IMR-90 (cell line): Measurements from ENCODE around the gene AP3S1. TPM values are rescaled to one million over a fixed set of nuclear protein-coding genes. Genes with fewer than 3 reads are reported as not detected.

Experiments used
- ATAC-seq: fragments of 200-7000 bp; cut with Tn5 transposase; 2 replicates; pipeline ENCODE4 v1.9.1; 2020; ENCODE audit warnings: low read depth, mild to moderate bottlenecking, moderate library complexity
- BruUV-seq: library from RNA; stranded (reverse); fragments of 400-500 nt; replicated peaks from 2 replicates; lab custom pipeline; 2021; lab: Mats Ljungman, UMichigan
- CTCF ChIA-PET: fragments of 300-600 bp; formaldehyde crosslinking; extraction: SDS; loops from one replicate; lab custom pipeline; 2021; ENCODE audit warnings: antibody characterized with exemption; lab: Yijun Ruan, JAX
- POLR2A ChIA-PET: fragments of 300-600 bp; sonication (Branson Sonifier 250); formaldehyde crosslinking; loops from one replicate; lab custom pipeline; 2022; ENCODE audit warnings: antibody characterized with exemption; ENCODE audit not compliant: unreplicated experiment; lab: Charles Lee
- DNase-seq: peaks from one replicate; pipeline ENCODE4 v3.0.0; 2013
- H2AFZ ChIP-seq: replicated peaks from 2 replicates; pipeline ENCODE3; 2013; ENCODE audit warnings: low read length, mild to moderate bottlenecking; ENCODE audit not compliant: poor library complexity
- H2AK5ac ChIP-seq: 2 replicates; pipeline ENCODE4 v1.6.1; 2013; ENCODE audit warnings: low read depth, low read length, inconsistent platforms
- H2AK9ac ChIP-seq: replicated peaks from 2 replicates; pipeline ENCODE3; 2013; ENCODE audit warnings: mild to moderate bottlenecking, low read depth, low read length, moderate library complexity; ENCODE audit not compliant: poor library complexity
- H2BK120ac ChIP-seq: 2 replicates; pipeline ENCODE4 v1.6.1; 2013; ENCODE audit warnings: low read depth, low read length, inconsistent platforms
- H2BK15ac ChIP-seq: 3 replicates; pipeline ENCODE4 v1.6.1; 2013; ENCODE audit warnings: low read depth, low read length, inconsistent platforms
- H2BK20ac ChIP-seq: 2 replicates; pipeline ENCODE4 v1.6.1; 2013; ENCODE audit warnings: low read depth, mild to moderate bottlenecking, inconsistent platforms, low read length, moderate library complexity
- H2BK5ac ChIP-seq: 2 replicates; pipeline ENCODE4 v1.6.1; 2013; ENCODE audit warnings: mild to moderate bottlenecking, low read depth, low read length, inconsistent platforms; ENCODE audit not compliant: poor library complexity, severe bottlenecking
- H3K14ac ChIP-seq: replicated peaks from 2 replicates; pipeline ENCODE4 v1.6.1; 2013; ENCODE audit warnings: low read depth, low read length, inconsistent platforms
- H3K18ac ChIP-seq: 2 replicates; pipeline ENCODE4 v1.6.1; 2013; ENCODE audit warnings: low read depth, low read length, control low read depth
- H3K23ac ChIP-seq: 2 replicates; pipeline ENCODE4 v1.6.1; 2013; ENCODE audit warnings: low read depth, low read length, inconsistent platforms
- H3K27ac ChIP-seq: 2 replicates; pipeline ENCODE4 v1.5.1; 2013; ENCODE audit warnings: mild to moderate bottlenecking, control low read depth, low read length; ENCODE audit not compliant: insufficient read depth
- H3K27me3 ChIP-seq: 2 replicates; pipeline ENCODE4 v1.6.1; 2013; ENCODE audit warnings: low read length; ENCODE audit not compliant: control insufficient read depth, insufficient read depth
- H3K36me3 ChIP-seq: 2 replicates; pipeline ENCODE4 v1.6.1; 2013; ENCODE audit warnings: low read length, mixed read lengths; ENCODE audit not compliant: control insufficient read depth, insufficient read depth
- H3K4ac ChIP-seq: 2 replicates; pipeline ENCODE4 v1.6.1; 2013; ENCODE audit warnings: low read depth, low read length, inconsistent platforms
- H3K4me1 ChIP-seq: 2 replicates; pipeline ENCODE4 v1.6.1; 2013; ENCODE audit warnings: low read length, mixed read lengths; ENCODE audit not compliant: control insufficient read depth, insufficient read depth
- H3K4me2 ChIP-seq: 2 replicates; pipeline ENCODE4 v1.6.1; 2013; ENCODE audit warnings: low read depth, mild to moderate bottlenecking, control low read depth, low read length, moderate library complexity
- H3K4me3 ChIP-seq: 2 replicates; pipeline ENCODE4 v1.5.1; 2013; ENCODE audit warnings: low read depth, mild to moderate bottlenecking, control low read depth, low read length, moderate library complexity; ENCODE audit not compliant: insufficient read depth
- H3K56ac ChIP-seq: 2 replicates; pipeline ENCODE4 v1.6.1; 2013; ENCODE audit warnings: low read length, inconsistent platforms; ENCODE audit not compliant: insufficient read depth; ENCODE audit errors: extremely low read depth
- H3K79me1 ChIP-seq, 2 experiments: 2 replicates each; pipeline ENCODE4 v1.6.1; 2013; ENCODE audit warnings: low read length in 2 of 2, inconsistent platforms in 1 of 2, low read depth in 1 of 2
- H3K9ac ChIP-seq: 2 replicates; pipeline ENCODE4 v1.6.1; 2013; ENCODE audit warnings: low read depth, low read length, control low read depth
- H3K9me1 ChIP-seq: 2 replicates; pipeline ENCODE4 v1.6.1; 2013; ENCODE audit warnings: low read length, inconsistent platforms; ENCODE audit not compliant: insufficient read depth
- H3K9me3 ChIP-seq: 2 replicates; pipeline ENCODE4 v1.6.1; 2013; ENCODE audit warnings: low read length; ENCODE audit not compliant: control insufficient read depth, insufficient read depth
- H4K20me1 ChIP-seq: 2 replicates; pipeline ENCODE4 v1.6.1; 2013; ENCODE audit warnings: low read length, inconsistent platforms; ENCODE audit not compliant: insufficient read depth
- H4K5ac ChIP-seq: 2 replicates; pipeline ENCODE4 v1.6.1; 2013; ENCODE audit warnings: mild to moderate bottlenecking, low read depth, low read length, control low read depth
- H4K8ac ChIP-seq, 2 experiments: 2 replicates each; pipeline ENCODE4 v1.6.1; 2013; ENCODE audit warnings: low read depth in 2 of 2, low read length in 2 of 2, control low read depth in 1 of 2, inconsistent platforms in 1 of 2
- H4K91ac ChIP-seq: 2 replicates; pipeline ENCODE4 v1.6.1; 2013; ENCODE audit warnings: low read depth, low read length, inconsistent platforms; ENCODE audit not compliant: insufficient read depth
- WGBS, 2 experiments: methylation state at CpG; one replicate each; pipeline versions ENCODE4 v1.1.5 to v1.1.7; 2013; ENCODE audit warnings: missing lambda C conversion rate in 2 of 2; ENCODE audit not compliant: insufficient read length in 1 of 2; ENCODE audit errors: extremely low coverage in 2 of 2; 5-methylcytosine and 5-hydroxymethylcytosine counted together
- dilution Hi-C: fragments of 300-500 bp; cut with HindIII; formaldehyde crosslinking; loops from one replicate; pipeline ENCODE4 v1.14.3; 2018; ENCODE audit warnings: low sequenced_read_pairs; ENCODE audit not compliant: unreplicated experiment
- in situ Hi-C: fragments of 300-500 bp; cut with MboI; formaldehyde crosslinking; loops from 3 replicates; pipeline ENCODE4 v1.14.3; 2019; ENCODE audit warnings: low sequenced_read_pairs, inconsistent platforms, mixed read lengths
- intact Hi-C: fragments of 100-400 bp; cut with micrococcal nuclease; formaldehyde crosslinking; loops from 2 replicates; pipeline ENCODE4 v1.10.0; 2022
- polyA plus RNA-seq, 3 experiments: library from polyadenylated mRNA; depleted of rRNA; stranded (reverse); fragments of >200 nt; gene quantifications; 2 replicates each; pipeline ENCODE4 v1.2.3, GENCODE V29; 2012; ENCODE audit warnings: low replicate concordance in 1 of 3
- total RNA-seq: library from RNA; depleted of rRNA; stranded (reverse); fragments of >200 nt; gene quantifications from 2 replicates; pipeline ENCODE4 v1.2.3, GENCODE V29; 2012
- TF ChIP-seq, protein P1 (sequence below): fragments of 150-350 bp; IDR thresholded peaks from 2 replicates; pipeline ENCODE4 v1.6.1; 2017; ENCODE audit warnings: mild to moderate bottlenecking, antibody characterized with exemption, low read length, low read depth

The AP3S1 gene
- total and polyA plus RNA-seq, 2 of the 4 experiments (the other 2 are of a cell fraction), result 21.9 to 73.1 TPM

DNA sequence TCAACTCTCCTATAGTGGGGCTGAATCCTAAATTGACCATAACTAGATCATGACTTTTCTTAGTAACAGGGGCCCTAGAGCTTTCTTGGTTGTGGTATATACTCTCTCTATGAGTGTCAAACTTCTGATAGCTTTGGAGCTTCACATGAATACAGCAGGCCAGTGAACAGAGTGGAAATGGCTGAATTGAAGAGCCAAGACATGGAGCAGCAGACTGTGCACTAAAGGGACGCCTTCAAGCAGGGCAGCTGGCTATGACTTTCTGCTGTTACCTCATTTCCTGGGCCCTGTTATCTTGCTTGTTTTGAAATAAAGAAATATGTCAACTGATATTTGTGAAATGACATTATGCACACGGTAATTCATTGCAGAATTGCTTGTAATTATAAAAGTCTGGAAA lies 41.6 kb upstream of the AP3S1 start:
- no peak overlapping the region for H3K18ac ChIP-seq
- POLR2A ChIA-PET, result no interaction called here
- H3K9me1 ChIP-seq, result no peaks in the 10 kb centered on the region; the same call in 1 of the 2 replicates
- H4K91ac ChIP-seq, result no peak overlapping the region
- H2BK15ac ChIP-seq, result no peak overlapping the region
- no peaks in the 10 kb centered on the region for H3K36me3 ChIP-seq
- H3K4me1 ChIP-seq, result no peaks in the 10 kb centered on the region
- intact Hi-C loops (no loop called here), in situ Hi-C loops (no loop called here), dilution Hi-C loops (no loop called here)
- H2AK5ac ChIP-seq, result no peak overlapping the region
- no peak overlapping the region for H4K5ac ChIP-seq
- H3K23ac ChIP-seq, result no peak overlapping the region
- no peak overlapping the region for H2AK9ac ChIP-seq
- no peak overlapping the region for H3K56ac ChIP-seq
- H3K27me3 ChIP-seq, result peaks cover 2% of the 10 kb centered on the region; the same call in 1 of the 2 replicates
- no peaks in the 10 kb centered on the region for H3K9me3 ChIP-seq
- WGBS, 2 experiments, result 60% methylated on average over 1 of the region's 2 CpGs; no CpG with 5 or more reads in 1 of the 2 experiments
- no peak overlapping the region for H3K4me2 ChIP-seq
- H2BK20ac ChIP-seq, result no peak overlapping the region
- no peaks in the 10 kb centered on the region for H4K20me1 ChIP-seq
- H3K4me3 ChIP-seq, result no peak overlapping the region
- DNase-seq (no peak), ATAC-seq (no peak)
- no peak overlapping the region for H2AFZ ChIP-seq
- no peaks in the 10 kb centered on the region for H3K79me1 ChIP-seq
- H4K8ac ChIP-seq, result no peak overlapping the region
- no peak overlapping the region for H3K27ac ChIP-seq
- no peak overlapping the region for H3K9ac ChIP-seq
- TF ChIP-seq, protein P1, sequence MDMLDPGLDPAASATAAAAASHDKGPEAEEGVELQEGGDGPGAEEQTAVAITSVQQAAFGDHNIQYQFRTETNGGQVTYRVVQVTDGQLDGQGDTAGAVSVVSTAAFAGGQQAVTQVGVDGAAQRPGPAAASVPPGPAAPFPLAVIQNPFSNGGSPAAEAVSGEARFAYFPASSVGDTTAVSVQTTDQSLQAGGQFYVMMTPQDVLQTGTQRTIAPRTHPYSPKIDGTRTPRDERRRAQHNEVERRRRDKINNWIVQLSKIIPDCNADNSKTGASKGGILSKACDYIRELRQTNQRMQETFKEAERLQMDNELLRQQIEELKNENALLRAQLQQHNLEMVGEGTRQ, result no peak
- BruUV-seq, result no TSS peak
- H3K4ac ChIP-seq, result no peak overlapping the region
- no peak overlapping the region for H2BK120ac ChIP-seq
- H3K14ac ChIP-seq, result no peak overlapping the region
- CTCF ChIA-PET, result interaction anchor here (1.0 kb wide), 1 partner anchor 9 kb away, joined by 3 read pairs; no protein-coding TSS in a partner anchor
- H2BK5ac ChIP-seq, result no peak overlapping the region
